DOHH2 (cell line): ENCODE measurements around the gene SMPDL3A.

Experiments used
- CTCF ChIP-seq: fragments of 200-600 bp; sonication (generic); IDR thresholded peaks from one replicate; pipeline ENCODE4 v1.5.1; 2014; ENCODE audit warnings: antibody characterized with exemption, mild to moderate bottlenecking, low read depth, low read length; ENCODE audit not compliant: poor library complexity, severe bottlenecking
- EZH2phosphoT487 ChIP-seq: fragments of 200-600 bp; sonication (generic); IDR thresholded peaks from 2 replicates; pipeline ENCODE4 v1.6.1; 2017; ENCODE audit warnings: borderline replicate concordance, mild to moderate bottlenecking, antibody characterized with exemption, low read length, moderate library complexity, mixed read lengths

GRCh38 chr6:122760330-122760729 is 28.7 kb upstream of the SMPDL3A start:
- no peak for TF ChIP-seq CTCF
- TF ChIP-seq EZH2phosphoT487 = no peak
